ENCODE results near the gene MMADHC.

MMADHC gene

DNA sequence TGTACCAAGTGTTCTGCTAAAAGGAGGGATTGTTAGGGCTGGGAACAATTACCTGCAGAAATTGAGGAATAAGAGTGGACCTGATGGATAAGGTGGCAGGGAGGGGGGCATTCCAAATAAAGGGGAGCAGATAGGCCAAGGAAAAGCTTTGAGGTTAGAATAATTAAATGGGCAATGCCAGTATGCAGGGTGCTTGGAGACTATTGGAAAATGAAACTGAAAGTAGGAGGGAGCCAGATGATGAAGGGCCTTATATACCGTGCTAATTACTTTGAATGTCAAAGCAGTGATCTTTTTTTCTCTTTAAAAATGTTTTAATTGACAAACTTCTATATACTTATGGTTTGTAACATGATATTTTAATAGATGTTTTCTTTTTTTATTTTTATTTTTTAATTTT lies 42.9 kb downstream of the MMADHC start:
- DNase-seq: no peak

DNA sequence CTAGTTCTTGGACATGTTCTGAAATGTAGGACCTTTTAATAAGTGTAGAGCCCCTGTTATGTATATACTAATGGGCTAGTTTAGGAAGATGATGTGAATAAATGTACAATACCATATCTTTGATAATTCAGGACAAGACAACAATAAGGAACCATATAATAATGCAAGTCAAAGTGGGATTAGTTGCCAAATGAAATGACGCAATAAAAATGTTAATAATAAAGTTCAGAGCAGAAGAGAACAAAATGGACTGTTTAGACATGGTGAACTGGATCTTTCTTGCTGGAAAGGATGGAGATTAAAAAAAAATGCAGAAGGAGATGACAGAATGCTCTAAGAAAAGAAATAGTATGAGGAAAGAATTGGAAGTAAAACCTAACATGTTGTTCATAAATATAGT lies 43.7 kb downstream of the MMADHC start:
- DNase-seq: no peak

DNA sequence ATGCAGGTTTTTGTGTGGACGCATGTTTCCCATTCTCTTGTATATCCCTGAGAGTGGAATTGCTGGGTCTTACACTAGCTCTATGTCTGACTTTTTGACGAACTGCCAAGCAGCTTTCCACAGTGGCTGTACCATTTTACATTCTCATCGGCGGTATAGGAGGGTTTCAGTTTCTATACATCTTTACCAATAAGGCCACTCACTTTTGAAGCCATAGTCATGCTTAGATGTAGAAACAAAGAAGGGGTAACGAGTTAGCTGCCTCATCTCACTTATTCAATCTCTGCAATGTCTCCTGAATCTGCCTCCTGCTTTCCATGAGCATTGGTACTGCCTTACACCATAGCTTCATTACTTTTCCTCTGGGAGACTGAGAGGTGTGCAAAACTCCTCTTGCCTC lies 47.4 kb downstream of the MMADHC start:
- DNase-seq: no peak

DNA sequence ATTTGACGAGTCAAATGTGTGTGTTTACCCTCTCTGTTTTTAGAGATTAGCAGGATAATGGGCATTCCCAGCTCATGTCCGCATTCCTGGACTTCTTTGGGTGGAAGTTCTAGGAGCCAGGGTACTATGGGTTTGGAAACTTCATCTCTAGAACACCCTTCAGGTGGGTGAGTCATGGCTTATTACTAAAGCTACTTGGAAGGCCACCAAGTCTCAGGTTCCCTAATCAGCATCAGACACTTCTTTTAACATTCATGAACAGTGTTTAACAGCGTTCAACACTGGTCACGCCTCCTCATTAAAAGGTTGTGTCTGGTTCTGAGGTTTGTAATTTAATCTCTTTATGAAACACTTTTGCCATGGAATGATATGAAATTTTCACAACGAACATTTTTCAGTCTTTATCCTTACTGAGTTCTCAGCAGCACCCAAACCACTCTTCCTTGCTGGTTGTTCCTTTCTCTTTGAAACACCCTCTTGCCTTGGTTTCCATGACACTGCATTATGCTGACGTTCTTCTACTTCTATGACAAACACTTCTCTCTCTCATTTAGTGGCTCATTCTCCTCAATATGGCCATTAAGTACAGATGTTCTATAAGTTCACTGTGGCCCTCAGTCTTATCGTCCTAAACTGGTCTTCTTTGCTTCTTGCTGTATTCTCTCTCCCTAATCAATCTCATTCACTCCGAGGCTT lies 49.3 kb downstream of the MMADHC start:
- DNase-seq: no peak

DNA sequence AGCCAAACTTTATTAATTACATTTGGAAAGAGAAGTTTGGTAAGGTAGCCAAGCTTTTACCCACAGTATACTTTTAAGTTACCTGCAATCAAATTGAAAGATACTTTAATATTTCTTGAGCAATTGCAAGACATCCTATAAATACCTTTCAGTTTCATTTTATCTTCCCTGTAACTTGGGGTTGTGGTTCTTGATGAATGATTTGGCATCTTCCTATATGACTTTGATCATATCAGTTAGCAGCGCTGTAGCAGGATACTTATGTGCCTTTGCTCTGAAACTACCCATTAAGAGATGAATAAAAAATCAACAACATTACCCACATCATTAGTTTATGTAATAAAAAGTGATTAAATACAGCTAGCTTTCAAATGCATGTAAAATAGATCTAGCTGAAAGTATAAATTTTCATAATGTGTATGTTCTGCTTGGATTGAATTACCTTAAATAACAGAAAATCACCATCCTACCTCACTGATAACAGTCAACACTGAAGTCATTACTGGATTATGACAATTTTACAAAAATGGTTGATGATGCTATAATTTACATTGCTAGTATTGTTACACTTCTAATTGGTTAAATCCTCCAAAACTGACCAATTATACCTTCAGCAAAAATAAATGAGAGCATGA lies 50.4 kb downstream of the MMADHC start:
- DNase-seq: no peak

GRCh38 chr2:149536649-149537048 lies 50.9 kb downstream of the MMADHC start:
- no peak for DNase-seq

DNA sequence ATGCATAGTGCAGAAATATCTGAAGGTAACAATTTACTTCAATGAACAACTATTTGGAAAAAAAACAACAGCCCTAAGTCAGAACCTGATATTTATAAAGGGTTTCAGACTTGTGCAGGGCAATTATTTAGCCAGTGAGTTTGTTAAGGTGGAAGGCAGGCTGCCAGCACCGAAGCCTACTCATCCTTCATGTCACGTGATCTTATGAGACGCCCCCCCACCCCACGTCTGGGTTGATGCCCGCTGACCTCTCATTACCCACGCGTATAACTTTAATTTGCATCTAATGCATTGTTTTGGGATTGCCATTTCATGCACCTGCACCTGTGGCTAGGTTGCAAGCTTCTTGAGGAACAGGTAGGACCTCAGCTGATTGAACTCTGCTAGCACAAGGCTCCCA lies 52.9 kb downstream of the MMADHC start:
- DNase-seq: no peak

GRCh38 chr2:149528983-149529382 lies 58.6 kb downstream of the MMADHC start:
- no peak for DNase-seq

DNA sequence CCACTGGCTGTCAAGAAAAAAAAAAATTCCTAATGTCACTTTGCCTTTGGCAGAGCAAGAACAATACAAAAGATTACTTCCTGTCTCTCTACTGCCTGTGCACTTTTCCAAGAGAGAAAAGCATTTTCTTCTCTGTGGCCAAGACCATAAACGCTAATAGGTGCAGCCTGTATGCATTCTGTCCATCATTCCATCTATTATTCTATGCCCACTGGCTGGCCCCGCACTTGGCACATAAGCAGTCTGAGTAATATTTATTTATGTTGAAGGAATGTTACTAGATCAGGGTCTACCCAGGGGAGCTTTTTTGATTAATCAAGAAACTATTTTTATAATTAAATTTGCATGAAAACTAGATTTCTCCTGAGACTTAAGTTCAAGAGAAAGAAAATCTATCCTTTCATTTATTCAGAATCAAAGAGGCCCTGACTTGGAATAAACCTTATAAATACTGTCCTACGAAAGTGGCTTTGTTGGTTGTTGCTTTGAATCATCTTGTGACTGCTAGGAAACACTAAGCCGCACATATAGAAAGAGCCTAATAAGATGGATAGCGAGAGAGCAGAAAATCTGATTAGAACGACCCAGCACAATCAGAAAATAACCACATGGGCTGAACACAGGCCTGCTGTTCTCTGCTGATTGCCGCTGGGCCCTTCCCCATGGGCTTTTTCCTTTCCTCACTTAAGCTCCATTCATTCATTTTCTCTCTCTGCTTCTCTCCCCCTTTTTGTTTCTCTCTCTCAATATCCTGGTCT lies 59.4 kb downstream of the MMADHC start:
- DNase-seq: no peak

- DNase-seq: no peak
Observed at GRCh38 chr2:149526689-149527088, 60.9 kb downstream of the MMADHC start.

- DNase-seq: no peak
Observed at GRCh38 chr2:149525323-149525722, 62.3 kb downstream of the MMADHC start.
